HG03521 (cell line): ENCODE measurements around the gene CHD9.
"Not testable (repeated sequence)": the region's sequence is repeated elsewhere in the genome, so short reads cannot be mapped to it uniquely, and the experiment has no call there.

Source experiments
- ATAC-seq: cut with Tn5 transposase; IDR thresholded peaks from one replicate; pipeline ENCODE4 v1.9.1; 2021; ENCODE audit warnings: mild to moderate bottlenecking, moderate library complexity; ENCODE audit not compliant: unreplicated experiment

The CHD9 gene

GRCh38 chr16:53048139-53048915 is 6.5 kb upstream of the CHD9 start:
- ATAC-seq: no peak

GRCh38 chr16:53051255-53051654 is 3.5 kb upstream of the CHD9 start:
- not testable (repeated sequence) for ATAC-seq

DNA sequence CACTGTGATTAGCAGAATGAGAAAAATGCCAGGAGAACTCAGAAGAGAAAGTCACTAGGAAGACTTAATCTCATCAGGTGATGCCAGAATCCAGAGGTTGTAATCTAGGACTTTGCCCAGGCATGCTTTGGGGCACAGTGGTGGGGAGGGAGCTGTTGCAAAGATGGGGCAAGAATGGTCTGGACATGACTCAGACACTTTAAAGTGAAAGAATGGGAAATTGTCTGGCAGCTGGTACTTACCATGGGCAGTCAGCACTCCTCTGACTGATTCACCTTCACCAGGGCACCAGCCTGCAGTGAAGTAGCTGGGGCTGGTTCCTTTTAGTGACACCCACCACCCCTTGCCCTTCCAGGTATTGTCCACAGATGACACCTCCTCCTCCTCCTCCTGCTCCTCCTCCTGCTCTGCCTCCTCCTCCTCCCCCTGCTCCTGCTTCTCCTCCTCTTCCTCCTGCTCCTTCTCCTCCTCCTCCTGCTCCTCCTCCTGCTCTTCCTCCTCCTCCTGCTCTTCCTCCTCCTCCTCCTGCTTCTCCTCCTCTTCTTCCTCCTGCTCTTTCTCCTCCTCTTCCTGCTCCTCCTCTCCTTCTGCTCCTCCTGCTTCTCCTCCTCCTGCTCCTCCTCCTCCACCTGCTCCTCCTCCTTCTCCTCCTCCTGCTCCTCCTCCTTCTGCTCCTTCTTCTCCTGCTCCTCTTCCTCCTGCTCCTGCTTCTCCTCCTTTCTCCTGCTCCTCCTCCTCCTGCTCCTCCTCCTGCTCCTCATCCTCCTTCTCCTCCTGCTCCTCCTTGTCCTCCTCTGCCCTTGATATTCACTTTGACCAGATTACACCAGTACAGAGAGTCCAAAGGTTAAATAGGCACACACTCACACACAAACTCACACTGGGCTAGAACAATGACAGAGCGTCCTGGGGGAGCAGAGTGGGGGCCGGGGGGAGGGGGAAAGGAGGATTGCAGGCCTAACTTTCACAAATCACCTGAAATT is 2.0 kb upstream of the CHD9 start, which contains the start of gene CHD9NB:
TSS of gene CHD9NB (minus strand) at position 379 of the 983 bp plus-strand sequence. CDS start 8,739 bp downstream, outside the sequence.
- ATAC-seq: no peak

GRCh38 chr16:53053967-53054669 is 673 bp upstream of the CHD9 start:
- peak; percentile 41 for ATAC-seq

DNA sequence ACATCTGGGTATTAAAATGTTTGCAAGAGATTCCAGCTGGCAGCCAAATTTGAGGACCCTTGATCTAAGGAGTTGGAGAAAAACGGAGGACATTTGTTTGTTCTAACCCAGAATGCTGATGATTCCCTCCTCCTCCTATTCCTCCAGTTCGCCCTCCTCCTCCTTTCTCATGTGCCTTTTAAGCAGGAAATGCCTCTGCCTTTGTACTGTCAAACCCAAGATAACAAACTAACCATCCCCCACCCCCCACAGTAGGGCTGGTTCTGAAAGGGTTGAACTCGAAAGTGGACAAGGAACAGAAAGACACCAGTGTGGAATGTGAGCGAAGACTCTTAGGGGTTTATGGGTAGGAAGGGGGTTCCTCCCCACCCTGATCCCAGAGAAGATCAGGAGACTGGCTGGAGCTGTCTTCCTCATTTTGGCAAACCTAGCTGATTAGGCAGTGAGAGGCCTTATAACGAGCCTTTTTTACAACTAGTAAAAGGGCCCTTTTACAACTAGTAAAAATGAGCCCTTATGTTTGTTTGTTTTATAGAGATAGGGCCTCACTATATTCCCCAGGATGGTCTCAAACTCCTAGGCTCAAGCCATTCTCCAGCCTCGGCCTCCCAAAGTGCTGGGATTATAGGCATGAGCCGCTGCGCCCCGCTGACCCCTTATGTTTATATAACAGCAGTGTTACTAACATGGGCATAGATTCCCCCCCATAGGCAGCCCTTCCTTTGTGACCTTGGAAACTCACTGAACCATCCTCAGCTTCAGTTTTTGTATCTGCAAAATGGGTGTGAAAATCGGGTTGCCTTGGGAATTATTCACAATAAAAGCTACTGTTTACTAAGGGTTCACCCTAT is 975 bp downstream of the CHD9 start:
- no peak for ATAC-seq

- ATAC-seq: no peak
Observed at GRCh38 chr16:53056392-53056881, 1.6 kb downstream of the CHD9 start.

DNA sequence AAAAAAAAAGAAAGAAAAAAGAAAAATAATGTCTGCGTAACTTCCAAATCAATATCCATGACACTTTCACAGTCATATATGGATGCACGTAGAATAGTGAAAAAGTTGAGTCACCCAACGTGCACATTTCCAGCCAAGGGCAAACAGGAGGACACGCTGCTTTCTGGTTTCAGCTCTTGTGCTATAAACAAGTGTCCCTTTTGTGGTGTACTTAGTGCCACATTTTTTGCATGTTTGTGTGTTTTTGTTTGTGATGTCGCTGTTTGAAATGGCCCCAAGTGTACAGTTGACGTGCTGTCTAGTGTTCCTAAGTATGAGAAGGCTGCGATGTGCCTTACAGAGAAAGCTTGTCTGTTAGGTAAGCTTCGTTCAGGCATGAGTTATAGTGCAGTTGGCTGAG is 2.9 kb downstream of the CHD9 start:
- no peak for ATAC-seq

DNA sequence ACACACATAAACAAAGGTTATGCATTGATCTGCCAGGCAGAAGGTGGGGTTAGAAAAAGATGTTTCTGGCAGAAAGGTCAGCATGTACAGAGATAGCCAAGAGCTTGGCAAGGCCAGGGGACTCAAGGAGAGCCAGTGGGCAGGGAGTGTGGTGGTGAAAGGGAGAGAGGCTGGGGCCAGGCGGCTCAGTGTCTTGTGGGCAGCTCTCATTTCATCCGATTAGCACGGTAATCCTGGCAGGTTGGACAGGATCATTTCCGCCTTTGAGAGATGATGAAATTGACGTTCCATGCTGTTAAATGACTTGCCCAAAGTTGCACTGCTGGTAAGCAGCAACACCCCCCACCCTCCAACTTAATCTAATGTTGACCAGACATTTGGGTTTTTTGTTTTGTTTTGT is 3.6 kb downstream of the CHD9 start:
- no peak for ATAC-seq

DNA sequence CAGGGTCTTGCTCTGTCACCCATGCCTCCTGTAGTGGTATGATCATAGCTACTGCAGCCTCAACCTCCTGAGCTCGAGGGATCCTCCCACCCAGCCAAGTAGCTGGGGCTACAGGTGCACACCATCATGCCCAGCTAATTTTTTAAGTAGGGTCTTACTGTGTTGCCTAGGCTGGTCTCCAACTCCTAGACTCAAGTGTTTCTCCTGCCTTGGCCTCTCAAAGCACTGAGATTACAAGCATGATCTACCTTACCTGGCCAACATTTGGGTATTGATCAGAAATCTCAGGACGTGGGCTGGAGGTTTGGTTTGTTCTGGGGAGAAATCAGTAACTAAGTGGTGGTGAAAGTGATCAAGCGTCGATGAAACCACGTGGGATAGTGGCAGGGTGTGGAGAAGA is 4.1 kb downstream of the CHD9 start:
- ATAC-seq: no peak

- ATAC-seq: no peak
Observed at GRCh38 chr16:53059672-53060071, 4.9 kb downstream of the CHD9 start.

- peak; percentile 13 for ATAC-seq
Observed at GRCh38 chr16:53061256-53061655, 6.5 kb downstream of the CHD9 start.

- ATAC-seq: peak; percentile 81
Observed at GRCh38 chr16:53061701-53062159, 6.9 kb downstream of the CHD9 start.

- ATAC-seq: no peak
Observed at GRCh38 chr16:53064081-53064578, 9.3 kb downstream of the CHD9 start.

DNA sequence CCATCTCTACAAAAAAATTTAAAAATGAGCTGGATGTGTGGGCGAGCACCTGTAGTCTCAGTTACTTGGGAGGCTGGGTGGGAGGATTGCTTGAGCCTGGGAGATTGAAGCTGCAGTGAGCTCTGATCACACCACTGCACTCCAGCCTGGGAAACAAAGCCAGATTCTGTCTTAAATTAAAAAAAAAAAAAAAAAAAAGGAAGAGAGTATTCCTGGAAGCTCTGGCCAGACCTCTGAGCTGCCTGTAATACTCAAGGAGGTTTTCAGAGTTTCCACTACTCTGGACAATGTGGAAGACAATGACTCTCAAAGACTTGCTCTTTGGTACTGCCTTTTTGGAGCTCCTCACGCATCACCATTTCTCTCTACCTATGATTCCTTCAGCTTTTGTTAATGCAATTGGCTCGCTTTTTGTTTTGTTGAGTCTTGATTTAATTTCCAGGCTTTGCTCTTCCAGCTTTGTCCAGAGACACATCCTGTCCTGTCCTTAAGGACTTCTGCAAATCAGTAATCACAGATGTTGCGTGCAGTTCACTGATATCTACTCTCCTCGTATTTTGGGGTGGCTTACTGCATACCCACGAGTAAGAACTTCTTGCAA is 10.8 kb downstream of the CHD9 start:
- no peak for ATAC-seq

- no peak for ATAC-seq
Observed at GRCh38 chr16:53067675-53068074, 12.9 kb downstream of the CHD9 start.

- ATAC-seq: peak; percentile 39
Observed at GRCh38 chr16:53068423-53068833, 13.6 kb downstream of the CHD9 start.

DNA sequence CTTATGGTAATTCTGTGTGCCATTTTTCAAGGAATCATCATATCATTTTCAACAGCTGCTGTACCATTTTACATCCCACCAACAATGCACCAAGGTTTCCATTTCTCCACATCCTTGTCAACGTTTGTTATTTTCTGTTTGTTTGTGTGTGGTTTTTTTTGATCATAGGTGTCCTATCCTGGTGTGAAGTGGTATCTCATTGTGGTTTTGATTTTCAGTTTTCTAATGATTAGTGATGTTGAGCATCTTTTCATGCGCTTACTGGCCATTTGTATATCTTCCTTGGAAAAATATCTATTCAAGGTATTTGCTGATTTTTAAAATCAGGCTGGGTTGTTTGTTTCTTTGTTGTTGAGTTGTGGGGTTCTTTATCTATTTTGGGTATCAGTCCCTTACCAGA is 15.0 kb downstream of the CHD9 start:
- no peak for ATAC-seq

GRCh38 chr16:53071748-53072301 is 17.0 kb downstream of the CHD9 start:
- ATAC-seq: peak; percentile 54

DNA sequence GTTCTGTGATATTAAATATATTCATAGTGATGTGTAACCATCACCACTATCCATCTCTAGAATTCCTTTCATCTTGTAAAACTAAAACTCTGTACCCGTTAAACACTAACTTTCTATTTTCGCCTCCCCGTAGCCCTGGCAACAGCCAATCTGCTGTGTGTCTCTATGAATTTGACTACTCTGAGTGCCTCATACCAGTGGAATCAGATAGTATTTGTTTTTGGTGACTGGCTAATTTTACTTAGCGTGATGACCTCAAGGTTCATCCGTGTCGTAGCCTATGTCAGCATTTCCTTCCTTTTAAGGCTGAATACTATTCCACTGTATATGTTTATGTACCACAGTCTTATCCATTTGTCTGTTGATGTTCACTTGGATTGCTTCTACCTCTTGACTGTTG is 18.2 kb downstream of the CHD9 start:
- no peak for ATAC-seq
